GM19397 (cell line): ENCODE results near the gene MAPKAPK3.

Experiments
- ATAC-seq: cut with Tn5 transposase; IDR thresholded peaks from one replicate; pipeline ENCODE4 v1.9.1; 2021; ENCODE audit warnings: mild to moderate bottlenecking, moderate library complexity; ENCODE audit not compliant: unreplicated experiment

Gene MAPKAPK3

DNA sequence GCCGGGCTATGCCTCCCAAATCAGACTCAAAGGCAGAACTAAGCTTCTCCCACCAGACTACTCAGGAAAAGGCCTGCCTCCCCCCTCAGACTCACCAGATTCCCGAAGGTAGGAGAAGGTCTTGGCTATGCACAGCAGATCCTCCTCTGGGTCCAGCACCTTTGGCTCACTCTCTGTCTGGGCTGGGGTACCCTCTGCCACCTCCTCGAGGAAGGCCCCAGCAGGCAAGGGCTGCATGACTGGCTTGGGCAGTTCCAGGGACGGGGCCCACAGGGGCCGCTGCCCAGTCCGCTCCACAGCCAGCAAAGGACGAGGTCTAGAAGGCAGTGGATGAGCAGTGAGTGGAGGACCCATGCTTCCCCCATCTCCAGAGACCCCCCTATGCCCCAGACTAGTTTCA, 8.7 kb upstream of the MAPKAPK3 start:
- no peak for ATAC-seq

DNA sequence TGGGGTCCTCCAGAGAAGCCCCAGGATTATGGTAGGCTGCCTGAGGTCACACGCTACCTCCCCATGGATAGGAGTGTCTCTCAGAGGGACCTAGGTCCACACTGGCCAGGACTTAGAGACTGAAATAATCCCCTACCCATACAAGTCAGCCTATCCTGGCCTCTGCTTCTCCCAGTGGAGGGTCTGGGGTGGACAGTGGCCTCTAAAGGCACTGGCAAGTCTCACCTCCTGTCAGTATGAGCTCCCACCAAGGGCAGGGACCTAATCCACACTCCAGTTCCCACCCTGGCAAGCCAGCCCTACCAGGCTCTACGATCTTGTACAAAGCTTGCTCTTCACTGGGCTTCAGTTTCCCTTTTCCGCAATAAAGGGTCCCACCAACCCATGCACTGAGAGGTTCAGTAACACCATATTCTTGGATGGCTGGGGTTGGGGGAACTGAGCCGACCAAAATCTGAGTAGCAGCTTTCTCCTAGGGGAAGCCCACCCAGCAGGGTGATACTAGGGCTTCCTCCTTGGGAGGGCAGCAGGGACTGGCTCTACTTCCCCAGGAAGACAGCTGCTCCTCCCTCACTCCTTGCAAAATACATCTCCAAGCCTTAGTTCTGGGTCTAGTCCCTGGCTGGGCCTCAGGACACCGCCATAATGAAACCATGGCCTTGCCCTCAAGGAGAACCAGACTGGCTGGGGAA, 7.7 kb upstream of the MAPKAPK3 start:
- ATAC-seq, result no peak

DNA sequence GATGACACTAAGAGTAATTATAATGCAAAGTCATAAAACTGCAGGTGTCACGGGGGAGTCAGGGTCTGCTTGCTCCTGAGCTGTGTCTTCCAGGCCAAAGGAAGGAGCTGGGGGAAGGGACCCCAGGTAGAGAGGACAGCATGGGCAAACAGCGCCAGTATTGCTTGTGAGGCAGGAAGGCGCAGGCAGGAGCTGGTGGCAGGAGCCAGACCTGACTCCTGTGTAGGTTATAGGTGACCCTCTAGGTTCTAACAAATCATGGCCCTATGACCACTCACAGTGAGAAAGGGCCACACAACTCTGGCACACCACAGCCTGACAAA, 7.2 kb upstream of the MAPKAPK3 start:
- no peak for ATAC-seq

DNA sequence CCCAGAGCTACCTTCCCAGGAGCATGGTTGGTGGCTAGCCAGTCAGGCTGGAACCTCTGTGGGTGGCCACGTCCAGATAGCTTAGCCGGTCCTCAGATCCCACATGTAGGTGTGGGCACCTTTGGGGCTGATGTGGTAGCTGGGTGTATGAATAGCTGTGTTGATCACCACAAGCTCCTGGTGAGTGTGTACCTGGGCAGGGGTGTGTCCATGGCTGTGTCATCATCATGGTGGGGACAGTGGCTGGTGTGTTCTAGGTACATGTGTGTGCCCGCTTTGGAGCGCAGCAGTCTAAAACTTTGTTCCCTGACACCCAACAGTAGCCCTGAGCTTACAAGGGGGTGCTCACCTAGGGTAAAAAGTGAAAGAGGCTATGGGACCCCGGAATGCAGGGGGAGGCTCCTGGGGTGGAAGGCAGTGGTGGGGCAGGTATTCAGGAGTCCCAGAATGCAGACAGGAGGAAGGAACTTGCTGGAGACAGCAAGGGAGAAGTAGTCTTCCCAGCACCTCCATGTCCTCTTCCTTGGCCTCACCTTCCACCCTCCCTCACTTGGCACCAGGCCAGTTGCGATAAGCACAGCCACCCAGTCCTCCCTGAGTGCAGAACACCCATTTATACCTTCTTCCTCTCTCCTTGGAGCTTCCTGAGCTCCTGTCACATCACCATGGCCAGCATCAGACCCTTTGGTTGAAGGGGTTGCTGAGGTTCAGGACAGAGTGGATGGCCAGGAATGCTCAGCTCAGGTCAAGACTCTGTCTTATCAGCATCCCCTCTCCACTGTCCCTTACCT, 6.6 kb upstream of the MAPKAPK3 start:
- ATAC-seq, result no peak

DNA sequence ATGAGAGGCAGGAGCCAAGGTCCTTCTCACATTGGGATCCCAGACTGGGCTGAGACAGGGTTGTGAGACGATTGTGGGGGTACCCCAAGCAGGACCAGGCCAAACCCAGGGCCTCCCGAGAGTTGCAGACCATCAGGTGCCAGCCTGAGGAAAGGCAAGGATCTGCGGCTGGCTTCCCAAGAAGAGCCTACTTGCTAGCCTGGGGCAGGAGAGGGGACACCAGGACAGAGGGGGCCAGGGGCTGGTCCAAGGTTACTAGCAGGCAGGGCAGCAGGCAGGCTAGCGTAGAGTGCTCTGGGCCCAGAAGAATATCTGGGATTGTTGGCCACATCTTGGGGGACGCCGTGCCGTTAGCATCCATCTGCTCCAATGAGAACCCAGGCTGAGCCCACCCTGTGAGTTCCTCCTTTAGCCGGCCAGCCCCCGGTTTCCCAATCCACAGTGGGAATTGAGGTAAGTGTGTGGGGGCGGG, 5.9 kb upstream of the MAPKAPK3 start:
- no peak for ATAC-seq

DNA sequence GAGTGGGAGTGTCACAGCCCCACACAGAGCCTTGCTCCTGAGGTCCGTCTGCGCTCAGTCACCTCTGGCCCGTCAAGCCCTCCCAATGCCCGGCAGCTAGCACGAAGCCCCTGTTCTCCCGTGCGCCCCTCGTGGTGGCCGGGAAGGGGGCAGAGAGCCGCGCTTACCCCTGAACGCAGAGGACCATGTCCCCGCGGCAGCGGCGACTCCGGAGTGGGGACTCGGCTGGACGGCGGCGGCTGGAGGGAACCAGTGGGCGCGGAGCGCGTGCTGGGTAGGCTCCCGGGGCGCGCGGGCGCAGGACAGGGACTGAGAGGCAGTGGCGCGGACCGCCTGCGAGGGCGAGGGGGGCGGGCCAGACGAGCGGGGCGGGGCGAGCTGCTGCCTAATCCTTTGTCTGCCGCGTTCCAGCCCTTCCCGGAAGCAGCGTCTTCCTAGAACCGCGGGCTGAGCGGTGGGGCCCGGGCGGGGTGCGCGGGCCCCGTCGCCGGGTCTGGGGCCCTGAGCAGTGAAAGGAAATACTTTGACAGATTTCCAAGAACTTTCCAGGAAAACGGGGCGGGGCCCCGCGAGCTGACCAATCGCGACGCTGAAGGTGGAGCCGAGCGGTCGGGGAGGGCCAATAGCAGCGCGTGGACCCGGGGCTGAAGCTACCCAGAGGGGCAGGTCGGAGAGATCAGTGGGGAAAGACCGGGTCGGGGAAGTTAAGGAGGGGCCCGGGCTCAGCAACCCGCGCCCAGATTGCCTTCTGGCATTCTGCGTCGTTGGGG, 5.3 kb upstream of the MAPKAPK3 start, which contains the start of gene CISH:
Gene CISH (minus strand): TSS at position 311 of the 770 bp plus-strand sequence. CDS start 124 bp downstream, at position 187.
- ATAC-seq, result peak; percentile 77

DNA sequence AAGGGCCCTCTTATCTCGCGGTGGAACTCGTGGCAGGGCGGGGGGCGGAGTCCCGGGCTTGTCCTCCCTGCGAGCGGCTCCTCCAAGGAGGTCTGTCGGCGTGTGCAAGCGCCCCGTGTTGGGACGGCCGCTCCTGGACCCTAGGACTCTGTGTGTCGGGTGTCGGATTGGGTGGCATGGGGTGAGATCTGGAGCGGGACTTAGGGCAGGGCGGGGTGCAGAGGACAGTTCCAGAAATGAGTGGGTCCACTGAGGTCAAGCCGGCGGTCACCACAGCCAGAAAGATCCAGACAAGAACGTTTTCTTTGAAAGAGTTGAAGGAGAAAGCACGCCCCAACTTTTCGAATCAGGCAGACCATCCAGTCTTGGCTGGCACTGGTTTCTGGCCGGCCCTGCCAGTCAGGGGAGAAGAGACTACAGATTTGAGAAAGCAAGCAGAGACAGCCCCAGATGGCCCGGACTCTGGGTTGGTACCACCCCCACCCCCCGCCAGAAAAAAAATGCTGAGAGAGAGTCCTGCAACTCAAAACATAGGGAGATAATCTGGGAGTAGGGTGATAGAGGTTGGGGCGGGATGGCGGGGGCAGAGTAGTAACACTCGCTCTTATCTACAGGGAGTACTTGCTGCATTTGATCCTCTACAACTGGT, 4.6 kb upstream of the MAPKAPK3 start:
- no peak for ATAC-seq

DNA sequence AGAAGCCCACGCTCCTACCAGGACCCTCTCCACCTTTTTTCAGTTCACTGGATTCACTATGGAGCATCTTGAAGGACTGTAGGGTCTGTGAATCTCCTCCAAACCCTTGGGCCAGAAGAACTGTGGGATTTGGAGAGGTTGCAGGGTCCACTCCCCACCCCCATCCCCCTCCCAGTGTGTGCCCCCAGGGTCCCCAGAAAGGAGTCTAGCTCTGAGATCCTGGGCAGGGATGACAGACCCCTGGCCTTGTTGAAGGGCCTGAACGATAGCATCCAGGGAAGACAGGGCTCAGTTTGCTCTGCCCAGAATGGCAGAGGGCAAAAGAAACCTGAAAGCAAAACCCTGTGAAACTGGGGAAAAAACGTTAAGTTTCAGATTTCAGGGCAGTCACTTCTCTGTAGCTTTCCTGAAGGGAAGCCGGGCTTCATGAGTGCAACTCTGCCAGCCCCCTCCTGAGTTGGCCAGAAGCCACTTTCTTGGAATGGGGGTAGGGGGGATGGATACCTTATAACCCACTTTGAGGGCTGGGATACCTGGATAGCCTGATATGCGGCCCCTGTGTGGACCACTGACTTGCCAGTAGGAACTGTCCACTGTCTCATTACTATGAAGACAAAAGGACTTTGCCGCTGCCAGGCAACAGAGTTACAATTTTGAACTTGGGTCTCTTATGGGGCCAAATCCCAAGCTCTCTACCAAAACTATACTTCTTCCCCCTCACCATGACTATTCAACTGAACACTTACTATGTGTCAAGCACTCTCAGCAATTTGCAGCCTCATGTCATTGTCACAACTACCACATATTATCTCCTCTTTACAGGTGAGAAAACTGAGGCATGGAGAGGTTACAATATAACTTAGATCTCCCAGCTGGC, 3.7 kb upstream of the MAPKAPK3 start:
- no peak for ATAC-seq

DNA sequence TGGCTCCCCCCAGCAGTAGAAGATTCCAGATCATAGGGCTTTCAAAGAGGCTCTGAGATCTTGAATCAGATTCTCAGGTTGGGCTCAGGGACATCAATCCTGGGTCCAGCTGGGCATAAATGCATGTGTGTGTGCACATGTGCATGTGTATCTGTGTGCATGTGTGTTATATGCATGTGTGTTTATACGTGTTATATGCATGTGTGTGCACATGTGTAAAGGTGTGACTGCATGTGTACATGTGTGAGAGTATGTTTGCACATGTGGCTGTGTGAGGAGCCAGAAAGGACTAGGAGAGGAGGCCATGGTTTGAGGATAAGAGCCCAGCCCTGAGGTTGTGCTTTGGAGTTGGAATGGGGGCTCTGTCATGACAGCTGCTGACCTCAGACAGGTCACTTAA, 1.8 kb upstream of the MAPKAPK3 start:
- no peak for ATAC-seq

DNA sequence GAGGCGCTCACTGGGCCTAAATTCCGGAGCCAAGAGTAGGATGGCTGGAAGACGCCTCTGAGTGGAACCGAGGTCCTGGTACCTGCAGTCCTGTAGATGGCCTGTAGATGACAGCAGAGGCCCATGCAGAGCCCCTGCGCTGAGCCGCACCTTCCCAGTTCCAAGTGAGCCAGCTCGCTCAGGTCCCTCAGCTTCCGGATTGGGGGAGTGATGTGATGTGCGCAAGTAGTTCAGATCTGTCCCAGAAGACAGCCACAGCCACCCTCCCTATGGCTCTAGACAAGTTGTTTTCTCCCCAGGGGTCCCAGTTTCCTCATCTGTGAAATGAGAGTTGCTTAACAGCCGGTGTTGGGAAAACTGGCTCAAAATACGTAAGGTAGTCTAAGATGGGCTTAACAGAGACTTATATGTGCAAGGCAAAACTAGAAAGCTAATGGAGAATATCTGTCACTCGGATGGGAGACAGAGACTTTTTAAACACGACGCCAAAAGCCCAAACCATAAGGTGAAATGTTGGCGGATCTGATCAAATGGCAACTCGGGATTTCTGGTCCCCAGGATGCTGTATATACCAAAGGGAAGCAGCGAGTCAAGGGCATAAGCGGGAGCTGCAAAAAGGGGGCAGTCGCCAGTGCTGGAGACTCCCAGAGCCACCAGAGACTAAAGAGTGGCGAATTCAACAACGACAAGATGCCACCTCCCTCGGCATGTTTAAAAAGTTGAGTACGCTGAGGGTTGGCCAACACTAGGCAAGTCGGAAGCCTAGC, 765 bp upstream of the MAPKAPK3 start:
- ATAC-seq, result no peak

DNA sequence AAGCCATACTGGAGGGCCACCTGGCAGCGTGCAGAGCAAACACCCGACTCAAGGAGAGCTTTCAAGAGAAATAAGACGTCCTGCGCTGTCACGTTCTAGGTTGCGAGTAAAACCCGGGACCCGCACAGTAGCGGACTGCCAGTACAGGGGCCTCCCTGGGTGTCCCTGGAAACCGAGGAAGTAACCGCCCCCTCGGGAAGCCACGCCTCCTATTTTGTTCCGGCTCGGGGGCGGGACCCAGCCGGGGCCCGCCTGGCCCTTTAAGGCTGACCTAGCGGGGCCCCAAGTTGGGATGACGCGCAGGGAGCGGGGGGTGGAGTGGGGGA, 218 bp upstream of the MAPKAPK3 start:
- ATAC-seq, result peak; percentile 62

DNA sequence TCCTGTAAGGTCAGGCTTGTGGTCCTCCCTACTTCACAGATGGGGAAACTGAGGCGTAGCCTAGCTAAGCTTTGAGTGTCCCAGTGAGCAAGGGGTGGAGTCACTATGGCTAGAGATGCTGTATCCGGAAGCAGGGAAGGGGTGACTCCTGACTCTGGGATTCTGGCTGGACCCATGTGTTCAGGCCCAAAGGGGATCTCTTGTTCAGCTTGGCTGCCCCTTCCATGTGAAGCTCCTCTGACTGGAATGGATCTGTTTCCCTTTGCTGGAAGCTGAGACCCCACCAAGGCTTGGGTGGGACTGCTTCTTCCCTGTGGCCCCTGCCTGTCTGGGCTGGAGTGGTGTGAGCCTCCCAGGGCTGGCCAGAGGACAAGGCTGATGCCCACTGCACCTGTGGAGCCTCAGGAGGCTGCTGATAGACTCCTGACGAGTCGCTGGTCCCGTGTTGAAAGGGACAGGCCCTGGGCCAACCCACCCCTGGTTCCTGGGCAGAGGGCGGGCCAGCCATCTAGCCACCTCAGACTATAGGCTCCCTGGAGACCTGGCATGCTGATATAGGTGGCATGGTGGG, 1.0 kb downstream of the MAPKAPK3 start:
- ATAC-seq, result no peak

DNA sequence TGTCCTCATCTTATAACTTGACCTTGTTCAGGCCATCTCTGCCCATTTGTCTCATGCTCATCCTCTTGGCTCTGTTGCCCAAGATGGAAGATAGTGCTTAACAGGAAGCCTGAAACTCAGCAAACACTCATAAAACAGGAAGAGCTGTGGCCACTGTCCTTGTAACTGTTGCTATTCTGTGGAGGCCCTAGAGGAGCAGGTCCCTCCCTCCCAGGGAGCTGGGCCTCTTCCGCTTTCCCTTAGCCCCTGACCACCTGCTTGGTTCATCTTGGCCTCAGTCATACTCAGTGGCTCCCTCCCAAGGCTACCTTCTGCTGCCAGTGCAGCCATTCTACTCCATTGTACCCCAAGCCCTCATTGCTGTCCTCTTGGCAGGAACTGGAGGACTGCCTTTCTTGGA, 3.5 kb downstream of the MAPKAPK3 start:
- ATAC-seq, result no peak

DNA sequence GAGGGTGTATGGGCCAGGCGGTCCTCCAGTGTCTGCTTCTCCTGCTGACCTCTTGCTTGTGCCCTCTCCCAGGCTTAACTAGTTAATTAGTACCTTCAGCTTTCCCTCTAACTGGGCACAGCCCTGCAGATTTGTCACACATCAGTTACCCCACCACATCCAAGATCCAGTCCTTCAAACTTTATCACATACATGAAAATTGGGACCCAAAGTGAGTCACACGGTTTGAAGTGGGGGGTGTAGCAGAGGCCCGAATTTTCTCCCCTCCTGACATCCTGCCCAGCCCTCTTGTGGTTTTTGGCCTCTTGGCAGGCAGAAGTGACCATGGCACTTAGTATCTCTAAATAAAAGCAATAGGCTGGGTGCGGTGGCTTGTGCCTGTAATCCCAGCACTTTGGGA, 3.9 kb downstream of the MAPKAPK3 start:
- ATAC-seq, result no peak

DNA sequence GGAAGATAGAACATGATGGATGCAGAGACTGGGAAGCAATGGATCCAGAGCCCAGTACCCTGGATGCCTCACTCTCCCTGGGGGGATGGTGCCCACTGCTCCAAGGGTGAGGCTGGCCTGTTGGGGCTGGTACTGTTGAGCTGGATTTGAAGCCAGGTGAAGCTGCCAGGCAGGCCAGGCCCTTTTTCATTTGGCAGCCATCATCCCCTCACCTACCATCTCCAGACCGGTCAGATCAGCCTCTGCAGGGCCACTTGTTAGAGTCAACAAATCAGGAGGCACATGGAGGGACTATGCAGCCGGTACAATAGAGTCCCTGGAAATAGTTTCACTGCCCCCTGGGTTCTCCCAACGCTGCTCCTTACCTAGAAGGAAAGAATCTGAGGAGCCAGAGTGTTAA, 5.9 kb downstream of the MAPKAPK3 start:
- ATAC-seq, result no peak

DNA sequence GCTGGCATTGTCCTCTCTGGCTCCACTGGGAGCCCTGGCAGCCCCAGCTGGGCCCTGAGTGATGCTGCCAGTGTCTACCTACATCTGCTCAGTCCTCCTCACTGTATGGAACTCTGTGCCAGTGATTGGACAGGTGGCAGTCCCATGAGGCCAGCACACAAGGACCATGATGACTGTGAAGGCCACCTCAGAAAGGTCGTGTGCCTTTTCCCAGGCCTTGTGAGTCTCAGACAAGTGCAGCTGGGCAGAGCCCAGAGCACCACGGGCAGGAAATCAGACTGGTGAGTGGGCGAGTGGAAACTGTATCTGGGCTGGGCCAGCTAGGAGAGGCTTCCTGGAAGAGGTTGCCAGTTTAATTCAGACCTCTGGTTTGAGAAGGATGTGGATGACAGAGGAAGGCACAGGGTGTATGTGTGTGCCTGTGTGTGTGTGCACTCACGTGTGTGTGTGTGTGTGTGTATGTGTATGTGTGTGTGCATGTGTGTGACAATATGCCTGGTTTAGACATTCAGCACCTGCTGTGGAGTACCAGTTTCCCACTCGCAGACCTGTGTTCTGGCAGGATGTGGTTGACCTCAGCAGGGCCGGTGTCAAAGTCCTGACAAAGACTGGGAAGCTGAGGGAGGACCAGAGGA, 7.0 kb downstream of the MAPKAPK3 start:
- peak; percentile 42 for ATAC-seq

DNA sequence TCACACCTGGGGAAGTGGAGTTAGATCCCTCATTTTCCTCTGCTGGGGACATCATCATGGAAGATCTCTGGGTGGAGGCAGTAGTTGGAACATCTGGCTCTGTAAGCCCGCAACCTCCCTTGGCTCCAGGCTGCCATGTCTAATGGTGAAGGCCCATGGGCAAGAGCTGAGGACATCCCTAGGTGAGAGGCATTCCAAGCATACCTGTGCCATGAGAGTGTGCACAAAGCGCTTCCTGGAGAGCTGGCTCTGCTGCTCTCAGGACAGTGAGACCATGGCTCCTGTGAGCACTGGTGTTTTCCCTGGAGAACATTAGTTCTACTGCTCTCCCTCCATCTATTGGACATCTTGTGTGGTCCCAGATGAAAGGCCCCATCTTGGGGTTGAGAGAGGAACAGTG, 7.7 kb downstream of the MAPKAPK3 start:
- no peak for ATAC-seq

DNA sequence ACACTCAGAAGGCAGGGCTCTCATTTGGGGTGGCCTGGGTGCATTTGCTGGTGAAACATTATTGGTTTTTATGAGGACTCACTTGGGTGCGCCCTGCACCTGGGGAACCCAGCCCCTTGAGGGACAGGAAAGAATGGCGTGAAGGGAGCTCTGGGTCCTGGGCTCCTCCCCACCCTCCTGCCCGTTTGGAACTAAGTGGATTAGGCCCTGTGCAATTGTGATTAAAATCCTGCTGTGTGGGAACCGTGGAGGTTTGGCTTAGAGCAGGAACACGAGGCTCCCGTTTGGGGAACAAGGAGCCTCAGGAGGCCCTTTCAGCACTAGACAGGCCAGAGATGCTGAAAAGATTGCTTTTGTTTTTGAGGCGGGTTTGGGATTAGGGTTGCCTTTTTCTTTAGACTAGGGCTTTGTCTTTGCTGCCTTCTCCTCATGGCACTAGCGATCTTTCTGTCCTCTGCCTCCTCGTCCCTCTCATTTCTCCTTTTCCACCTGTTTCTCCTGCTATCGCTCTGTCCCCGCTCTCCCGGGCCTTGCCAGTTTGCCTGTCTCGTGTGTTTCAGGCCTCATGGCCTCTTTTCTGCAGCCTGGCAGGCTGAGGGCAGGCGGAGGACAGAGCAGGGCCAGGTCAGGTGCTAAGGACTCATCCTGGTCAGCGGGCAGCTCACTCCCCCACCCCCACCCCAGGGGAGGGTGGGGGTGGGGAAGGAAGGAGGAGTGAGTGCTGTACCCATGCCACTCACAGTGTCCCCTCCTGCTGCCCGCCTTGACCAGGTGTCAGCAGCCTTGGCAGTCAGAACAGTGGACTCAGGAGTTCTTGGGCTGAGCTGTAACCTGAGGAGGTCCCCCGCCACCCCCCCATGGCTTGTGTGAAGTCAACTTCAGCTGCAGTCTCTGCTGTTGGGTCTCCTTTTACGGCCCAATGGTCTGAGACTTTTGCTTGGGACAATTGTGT, 8.6 kb downstream of the MAPKAPK3 start:
- ATAC-seq, result no peak
